ENCODE data around the gene SURF2.
A peak's percentile ranks its signal among the peaks of the same experiment; 100 is the strongest.
"Not testable (repeated sequence)": the region's sequence is repeated elsewhere in the genome, so short reads cannot be mapped to it uniquely, and the experiment has no call there.

Gene SURF2

GRCh38 chr9:133377280-133377679 lies 20.9 kb downstream of the SURF2 start:
- not testable (repeated sequence) for DNase-seq (ENCODE audit: low spot score)

- peak; percentile 40 for DNase-seq (ENCODE audit: low spot score)
Observed at GRCh38 chr9:133377721-133378216, 21.4 kb downstream of the SURF2 start.

- no peak for DNase-seq (ENCODE audit: low spot score)
Observed at GRCh38 chr9:133378408-133378962, 22.1 kb downstream of the SURF2 start.

GRCh38 chr9:133379153-133380086 lies 23.1 kb downstream of the SURF2 start:
- no peak for DNase-seq (ENCODE audit: low spot score)

- no peak for DNase-seq (ENCODE audit: low spot score)
Observed at GRCh38 chr9:133380734-133381133, 24.4 kb downstream of the SURF2 start.

GRCh38 chr9:133382507-133383141 lies 26.3 kb downstream of the SURF2 start:
- DNase-seq (ENCODE audit: low spot score), result no peak

- DNase-seq (ENCODE audit: low spot score), result no peak
Observed at GRCh38 chr9:133383438-133383837, 27.1 kb downstream of the SURF2 start.

- no peak for DNase-seq (ENCODE audit: low spot score)
Observed at GRCh38 chr9:133384736-133385321, 28.5 kb downstream of the SURF2 start.

- DNase-seq (ENCODE audit: low spot score), result no peak
Observed at GRCh38 chr9:133385452-133385851, 29.1 kb downstream of the SURF2 start.

GRCh38 chr9:133386338-133386737 lies 30.0 kb downstream of the SURF2 start:
- DNase-seq (ENCODE audit: low spot score), result no peak

- DNase-seq (ENCODE audit: low spot score), result no peak
Observed at GRCh38 chr9:133387680-133388079, 31.3 kb downstream of the SURF2 start.

- DNase-seq (ENCODE audit: low spot score), result no peak
Observed at GRCh38 chr9:133389025-133389557, 32.7 kb downstream of the SURF2 start.

- no peak for DNase-seq (ENCODE audit: low spot score)
Observed at GRCh38 chr9:133389562-133389961, 33.2 kb downstream of the SURF2 start.

GRCh38 chr9:133390713-133391112 lies 34.4 kb downstream of the SURF2 start:
- DNase-seq (ENCODE audit: low spot score), result no peak

GRCh38 chr9:133391449-133391848 lies 35.1 kb downstream of the SURF2 start:
- not testable (repeated sequence) for DNase-seq (ENCODE audit: low spot score)

GRCh38 chr9:133392308-133392707 lies 36.0 kb downstream of the SURF2 start:
- not testable (repeated sequence) for DNase-seq (ENCODE audit: low spot score)

- no peak for DNase-seq (ENCODE audit: low spot score)
Observed at GRCh38 chr9:133393399-133393798, 37.0 kb downstream of the SURF2 start.

GRCh38 chr9:133394687-133395271 lies 38.4 kb downstream of the SURF2 start:
- no peak for DNase-seq (ENCODE audit: low spot score)

- DNase-seq (ENCODE audit: low spot score), result peak; percentile 28
Observed at GRCh38 chr9:133396952-133397351, 40.6 kb downstream of the SURF2 start.

- no peak for DNase-seq (ENCODE audit: low spot score)
Observed at GRCh38 chr9:133397370-133397769, 41.0 kb downstream of the SURF2 start.

- DNase-seq (ENCODE audit: low spot score), result no peak
Observed at GRCh38 chr9:133397895-133398294, 41.5 kb downstream of the SURF2 start.

- DNase-seq (ENCODE audit: low spot score), result no peak
Observed at GRCh38 chr9:133400292-133400691, 43.9 kb downstream of the SURF2 start.

All from NAMALWA (cell line).